Keratinocyte (primary cell): ENCODE data around the gene BEND5. TPM values are rescaled to one million over a fixed set of nuclear protein-coding genes. Genes with fewer than 3 reads are reported as not detected.

ENCODE experiments used
- DNase-seq: peaks from one replicate; pipeline ENCODE4 v3.0.0-alpha.2; 2011; ENCODE audit warnings: low read depth, missing footprints, low spot score
- FAIRE-seq: peaks from 2 replicates; lab custom pipeline; 2011; peaks lifted over from hg19 to GRCh38; lab: Jason Lieb, UNC
- H2AFZ ChIP-seq: 2 replicates; pipeline ENCODE4 v1.6.0; 2012; ENCODE audit warnings: low read length, control low read depth, inconsistent platforms; ENCODE audit not compliant: control insufficient read depth
- H3K27ac ChIP-seq: 2 replicates; pipeline ENCODE4 v1.5.1; 2011; ENCODE audit warnings: low read length; ENCODE audit not compliant: control insufficient read depth, insufficient read depth
- H3K27me3 ChIP-seq: 3 replicates; pipeline ENCODE4 v1.6.0; 2011; ENCODE audit warnings: low read length; ENCODE audit not compliant: control insufficient read depth, insufficient read depth; ENCODE audit errors: extremely low read depth
- H3K36me3 ChIP-seq, 2 experiments: 2 replicates in 1 of 2; 3 replicates in 1 of 2; pipeline ENCODE4 v1.5.1; 2011; ENCODE audit warnings: low read length in 2 of 2, mild to moderate bottlenecking in 1 of 2; ENCODE audit not compliant: control insufficient read depth in 2 of 2, insufficient read depth in 2 of 2; ENCODE audit errors: extremely low read depth in 1 of 2
- H3K4me1 ChIP-seq: 3 replicates; pipeline ENCODE4 v1.5.1; 2011; ENCODE audit warnings: low read length; ENCODE audit not compliant: control insufficient read depth, insufficient read depth; ENCODE audit errors: extremely low read depth
- H3K4me2 ChIP-seq: 3 replicates; pipeline ENCODE4 v1.6.0; 2011; ENCODE audit warnings: low read depth, low read length; ENCODE audit not compliant: control insufficient read depth, insufficient read depth; ENCODE audit errors: extremely low read depth
- H3K4me3 ChIP-seq, 3 experiments: fragments of 200-600 bp in 1 of 3; sonication (generic) in 1 of 3; 2 replicates in 2 of 3; 3 replicates in 1 of 3; pipeline ENCODE4 v1.5.1; 2011 to 2016; ENCODE audit warnings: low read length in 3 of 3, mild to moderate bottlenecking in 3 of 3, control low read depth in 2 of 3, inconsistent platforms in 1 of 3, low read depth in 1 of 3, mixed read lengths in 1 of 3, mixed run types in 1 of 3, moderate library complexity in 1 of 3; ENCODE audit not compliant: control insufficient read depth in 2 of 3, insufficient read depth in 2 of 3; ENCODE audit errors: extremely low read depth in 1 of 3
- H3K79me2 ChIP-seq: 2 replicates; pipeline ENCODE4 v1.6.0; 2012; ENCODE audit warnings: low read length; ENCODE audit not compliant: control insufficient read depth, insufficient read depth
- H3K9ac ChIP-seq: 3 replicates; pipeline ENCODE4 v1.6.0; 2011; ENCODE audit warnings: low read length; ENCODE audit not compliant: control insufficient read depth, insufficient read depth; ENCODE audit errors: extremely low read depth
- H3K9me1 ChIP-seq: 3 replicates; pipeline ENCODE4 v1.6.0; 2011; ENCODE audit warnings: low read length; ENCODE audit not compliant: control insufficient read depth, insufficient read depth; ENCODE audit errors: extremely low read depth
- H3K9me3 ChIP-seq: 2 replicates; pipeline ENCODE4 v1.5.1; 2012; ENCODE audit warnings: low read depth, low read length; ENCODE audit not compliant: control insufficient read depth
- H4K20me1 ChIP-seq: 3 replicates; pipeline ENCODE4 v1.6.0; 2011; ENCODE audit warnings: low read length; ENCODE audit not compliant: control insufficient read depth, insufficient read depth; ENCODE audit errors: extremely low read depth
- CTCF ChIP-seq, 3 experiments: IDR thresholded peaks in 1 of 3; conservative IDR thresholded peaks in 1 of 3; optimal IDR thresholded peaks in 1 of 3; 2 replicates in 2 of 3; 3 replicates in 1 of 3; pipeline versions ENCODE3 to v1.5.1; 2011; ENCODE audit warnings: low read length in 3 of 3, mild to moderate bottlenecking in 3 of 3, moderate library complexity in 2 of 3, control low read depth in 1 of 3, inconsistent platforms in 1 of 3; ENCODE audit not compliant: insufficient read depth in 2 of 3; ENCODE audit errors: extremely low read depth in 1 of 3
- EZH2 ChIP-seq: IDR thresholded peaks from one replicate; pipeline ENCODE4 v1.6.1; 2012; ENCODE audit warnings: inconsistent platforms, mild to moderate bottlenecking, low read length, moderate library complexity
- dilution Hi-C: fragments of 300-500 bp; cut with MboI; formaldehyde crosslinking; loops from one replicate; pipeline ENCODE4 v1.7.0; 2020; ENCODE audit warnings: low sequenced_read_pairs; ENCODE audit not compliant: extremely low pct_ligation_motif_present
- polyA plus RNA-seq, 5 experiments: library from polyadenylated mRNA; depleted of rRNA in 3 of 5; stranded (reverse) in 3 of 5; stranded (forward) in 1 of 5; unstranded in 1 of 5; fragments of >200 nt; gene quantifications; 1 replicate in 1 of 5; 2 replicates in 3 of 5; 3 replicates in 1 of 5; pipeline versions ENCODE4 v1.2.1 to v1.2.3, GENCODE V29; 2011 to 2012; ENCODE audit warnings: missing spikeins in 2 of 5, low read depth in 1 of 5, low replicate concordance in 1 of 5

BEND5 gene
- polyA plus RNA-seq, 1 donor (not counting 4 experiments of a cell fraction or from before 2014, with no cell fraction given), result not detected

- no peak overlapping the region for H2AFZ ChIP-seq
Observed at GRCh38 chr1:48683839-48684238, 92.9 kb downstream of the BEND5 start.

DNA sequence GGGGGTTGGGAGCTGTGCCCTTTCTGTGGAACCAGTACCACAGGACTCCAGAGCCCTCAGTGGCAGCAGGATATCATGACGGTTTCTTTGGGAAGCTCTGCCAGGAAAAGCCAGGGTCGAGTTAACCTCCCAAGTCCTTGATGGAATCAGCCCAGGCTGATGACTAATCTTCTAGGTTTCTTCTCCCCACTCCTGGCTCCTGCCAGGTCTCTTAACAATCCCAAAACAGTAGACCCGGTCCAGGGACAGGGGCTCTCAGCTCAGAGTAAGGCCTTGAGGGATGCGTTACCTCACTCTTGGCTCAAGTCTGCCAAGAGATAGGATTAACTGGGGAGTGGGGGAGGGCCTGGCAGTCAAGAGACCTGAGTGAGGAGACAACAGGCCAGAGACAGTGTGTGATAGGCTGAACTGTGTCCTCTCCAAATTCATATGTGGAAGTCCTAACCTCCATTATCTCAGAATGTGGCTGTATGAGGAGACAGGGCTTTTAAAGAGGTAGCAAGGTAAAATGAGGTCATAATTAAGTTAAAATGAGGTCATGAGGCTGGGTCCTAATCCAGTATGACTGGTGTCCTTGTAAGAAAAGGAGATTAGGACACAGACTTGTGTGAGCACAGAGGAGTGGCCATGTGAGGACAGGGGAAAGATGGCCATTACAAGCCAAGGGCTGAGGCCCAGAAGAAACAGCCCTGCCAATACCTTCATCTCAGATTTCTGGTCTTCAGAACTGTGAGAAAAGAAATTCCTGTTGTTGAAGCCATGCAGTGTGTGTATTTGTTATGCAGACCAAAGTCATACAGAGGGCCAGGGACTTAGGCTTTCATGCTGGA lies 95.0 kb downstream of the BEND5 start:
- no peak for DNase-seq
- H3K4me2 ChIP-seq, result no peak overlapping the region
- TF ChIP-seq EZH2 (no peak), CTCF (optimal IDR thresholded peaks at IDR 0.05 in 1 of 3, IDR thresholded peaks at IDR 0.05 in 1 of 3, conservative IDR thresholded peaks at IDR 0.05 in 1 of 3; ENCODE audit: extremely low read depth in 1 of 3, insufficient read depth in 2 of 3, low read length in 3 of 3) (no peak)

More at GRCh38 chr1:48683839-48684238, 92.9 kb downstream of the BEND5 start:
- TF ChIP-seq CTCF (optimal IDR thresholded peaks at IDR 0.05 in 1 of 3, IDR thresholded peaks at IDR 0.05 in 1 of 3, conservative IDR thresholded peaks at IDR 0.05 in 1 of 3; ENCODE audit: extremely low read depth in 1 of 3, insufficient read depth in 2 of 3, low read length in 3 of 3), result no peak
- no peak for TF ChIP-seq EZH2
- Histone ChIP-seq H3K9me3 (no peaks in the 10 kb centered on the region), H3K36me3 (no peaks in the 10 kb centered on the region), H3K79me2 (no peaks in the 10 kb centered on the region), H3K4me1 (peaks cover 4% of the 10 kb centered on the region), H3K4me3 (no peak overlapping the region), H3K27ac (no peak overlapping the region), H3K4me2 (no peak overlapping the region), H4K20me1 (no peaks in the 10 kb centered on the region), H3K27me3 (no peaks in the 10 kb centered on the region), H3K9me1 (no peaks in the 10 kb centered on the region), H3K9ac (no peak overlapping the region)
- FAIRE-seq (peak; percentile 26), DNase-seq (no peak)
- dilution Hi-C loops, result no loop called here

More for the DNA sequence above, 95.0 kb downstream of the BEND5 start:
- no peak overlapping the region for H3K4me3 ChIP-seq
- no peak for FAIRE-seq
- no peaks in the 10 kb centered on the region for H3K9me3 ChIP-seq
- H3K9me1 ChIP-seq, result no peaks in the 10 kb centered on the region
- H3K27me3 ChIP-seq, result no peaks in the 10 kb centered on the region
- H3K4me1 ChIP-seq, result no peaks in the 10 kb centered on the region
- H4K20me1 ChIP-seq, result no peaks in the 10 kb centered on the region
- no peaks in the 10 kb centered on the region for H3K79me2 ChIP-seq
- H2AFZ ChIP-seq, result no peak overlapping the region
- dilution Hi-C loops, result no loop called here
- H3K27ac ChIP-seq, result no peak overlapping the region
- H3K9ac ChIP-seq, result no peak overlapping the region
- H3K36me3 ChIP-seq, result no peaks in the 10 kb centered on the region
